ENCODE results near the gene C7.
"Not testable (repeated sequence)": the region's sequence is repeated elsewhere in the genome, so short reads cannot be mapped to it uniquely, and the experiment has no call there.

Gene C7

GRCh38 chr5:40909264-40909663 lies at the start of gene C7:
Gene C7, plus strand, starts transcription at chr5:40909497. Its CDS starts 114 bp downstream, at chr5:40909611.
- TF ChIP-seq, protein P1, sequence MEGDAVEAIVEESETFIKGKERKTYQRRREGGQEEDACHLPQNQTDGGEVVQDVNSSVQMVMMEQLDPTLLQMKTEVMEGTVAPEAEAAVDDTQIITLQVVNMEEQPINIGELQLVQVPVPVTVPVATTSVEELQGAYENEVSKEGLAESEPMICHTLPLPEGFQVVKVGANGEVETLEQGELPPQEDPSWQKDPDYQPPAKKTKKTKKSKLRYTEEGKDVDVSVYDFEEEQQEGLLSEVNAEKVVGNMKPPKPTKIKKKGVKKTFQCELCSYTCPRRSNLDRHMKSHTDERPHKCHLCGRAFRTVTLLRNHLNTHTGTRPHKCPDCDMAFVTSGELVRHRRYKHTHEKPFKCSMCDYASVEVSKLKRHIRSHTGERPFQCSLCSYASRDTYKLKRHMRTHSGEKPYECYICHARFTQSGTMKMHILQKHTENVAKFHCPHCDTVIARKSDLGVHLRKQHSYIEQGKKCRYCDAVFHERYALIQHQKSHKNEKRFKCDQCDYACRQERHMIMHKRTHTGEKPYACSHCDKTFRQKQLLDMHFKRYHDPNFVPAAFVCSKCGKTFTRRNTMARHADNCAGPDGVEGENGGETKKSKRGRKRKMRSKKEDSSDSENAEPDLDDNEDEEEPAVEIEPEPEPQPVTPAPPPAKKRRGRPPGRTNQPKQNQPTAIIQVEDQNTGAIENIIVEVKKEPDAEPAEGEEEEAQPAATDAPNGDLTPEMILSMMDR (IDR thresholded peaks at IDR 0.05; ENCODE audit: extremely low read depth, insufficient read depth, missing control alignments) = no peak
- no peak for DNase-seq (ENCODE audit: low spot score)
- in situ Hi-C loops (cut with MboI; ENCODE audit: low pct_unique_long_range_greater_than_20kb, low sequenced_read_pairs, unreplicated experiment) = no loop called here

GRCh38 chr5:40860711-40861110 lies 48.6 kb upstream of the C7 start:
- DNase-seq (ENCODE audit: low spot score) = no peak
- in situ Hi-C loops (cut with MboI; ENCODE audit: low pct_unique_long_range_greater_than_20kb, low sequenced_read_pairs, unreplicated experiment) = no loop called here
- TF ChIP-seq, protein P1 (IDR thresholded peaks at IDR 0.05; ENCODE audit: extremely low read depth, insufficient read depth, missing control alignments) = no peak

DNA sequence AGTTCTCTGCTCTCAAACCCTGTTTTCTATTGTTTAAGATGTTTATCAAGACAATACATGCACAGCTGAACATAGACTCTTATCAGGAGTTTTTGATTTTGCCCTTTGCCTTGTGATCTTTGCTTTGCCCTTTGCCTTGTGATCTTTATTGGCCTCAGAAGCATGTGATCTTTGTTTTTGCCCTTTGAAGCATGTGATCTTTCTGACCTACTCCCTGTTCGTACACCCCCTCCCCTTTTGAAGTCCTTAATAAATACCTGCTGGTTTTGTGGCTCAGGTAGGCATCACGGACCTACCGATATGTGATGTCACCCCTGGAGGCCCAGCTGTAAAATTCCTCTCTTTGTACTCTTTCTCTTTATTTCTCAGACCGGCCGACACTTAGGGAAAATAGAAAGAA lies 44.3 kb upstream of the C7 start:
- in situ Hi-C loops (cut with MboI; ENCODE audit: low pct_unique_long_range_greater_than_20kb, low sequenced_read_pairs, unreplicated experiment); DNase-seq (ENCODE audit: low spot score): not testable (repeated sequence)

DNA sequence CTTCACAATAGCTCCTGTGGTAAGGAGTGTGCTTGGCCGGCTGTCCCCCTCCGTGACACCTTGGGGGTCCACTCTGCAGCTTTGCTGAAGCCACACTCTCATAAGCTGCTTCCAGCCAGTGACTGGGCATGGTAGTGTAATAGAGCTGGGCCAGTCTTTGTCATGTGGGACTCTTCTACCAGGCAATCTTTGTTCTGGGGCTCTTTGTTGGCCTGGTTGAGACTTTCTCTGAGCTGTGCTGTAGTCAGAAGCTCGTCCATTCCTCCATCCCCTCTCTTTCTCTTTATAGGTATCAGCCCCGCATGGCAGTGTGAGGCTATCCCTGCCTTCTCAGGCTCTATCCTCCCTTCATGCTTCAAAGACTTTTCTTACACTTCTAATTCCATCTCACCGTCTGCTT lies 42.5 kb upstream of the C7 start:
- TF ChIP-seq, protein P1 (IDR thresholded peaks at IDR 0.05; ENCODE audit: extremely low read depth, insufficient read depth, missing control alignments) = no peak
- DNase-seq (ENCODE audit: low spot score) = no peak
- in situ Hi-C loops (cut with MboI; ENCODE audit: low pct_unique_long_range_greater_than_20kb, low sequenced_read_pairs, unreplicated experiment) = no loop called here

DNA sequence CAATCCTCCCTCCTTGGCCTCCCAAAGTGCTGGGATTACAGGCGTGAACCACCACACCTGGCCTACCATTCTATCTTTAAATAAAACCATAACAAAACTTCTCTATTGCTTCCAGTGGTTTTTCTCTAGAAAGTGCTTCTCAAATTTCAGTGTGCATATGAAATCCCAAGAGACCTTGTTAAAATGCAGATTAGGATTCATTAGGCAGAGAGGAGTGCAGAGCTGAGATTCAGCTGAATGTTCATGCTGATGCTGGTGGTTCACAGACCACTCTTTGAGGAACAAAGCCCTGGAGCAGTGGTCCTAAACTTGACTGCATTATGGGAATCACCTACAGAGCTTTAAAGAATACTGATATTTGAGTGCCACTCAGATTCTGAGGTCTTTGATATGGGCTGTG lies 39.9 kb upstream of the C7 start:
- TF ChIP-seq, protein P1 (IDR thresholded peaks at IDR 0.05; ENCODE audit: extremely low read depth, insufficient read depth, missing control alignments) = no peak
- in situ Hi-C loops (cut with MboI; ENCODE audit: low pct_unique_long_range_greater_than_20kb, low sequenced_read_pairs, unreplicated experiment) = no loop called here
- DNase-seq (ENCODE audit: low spot score) = no peak

DNA sequence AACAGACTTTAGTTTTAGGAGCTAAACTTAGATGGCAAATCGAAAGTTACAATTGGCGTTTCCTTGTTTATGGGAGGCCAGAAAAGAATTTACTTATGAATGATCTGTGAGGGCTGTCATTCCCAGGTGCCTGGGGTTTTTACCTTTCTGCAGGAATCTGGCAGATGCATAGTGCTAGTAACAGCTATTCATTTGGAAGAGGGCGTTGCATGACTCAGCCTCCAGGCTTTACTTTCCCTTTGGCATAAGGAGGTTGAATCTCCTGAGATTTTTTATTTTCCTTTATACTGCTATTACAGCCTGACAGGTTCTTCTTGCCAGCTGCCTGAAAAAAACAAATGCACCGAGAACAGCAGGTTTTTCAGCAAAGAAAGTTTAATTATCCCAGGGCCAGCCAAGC lies 38.1 kb upstream of the C7 start:
- no peak for DNase-seq (ENCODE audit: low spot score)
- TF ChIP-seq, protein P1 (IDR thresholded peaks at IDR 0.05; ENCODE audit: extremely low read depth, insufficient read depth, missing control alignments) = no peak
- in situ Hi-C loops (cut with MboI; ENCODE audit: low pct_unique_long_range_greater_than_20kb, low sequenced_read_pairs, unreplicated experiment) = no loop called here

DNA sequence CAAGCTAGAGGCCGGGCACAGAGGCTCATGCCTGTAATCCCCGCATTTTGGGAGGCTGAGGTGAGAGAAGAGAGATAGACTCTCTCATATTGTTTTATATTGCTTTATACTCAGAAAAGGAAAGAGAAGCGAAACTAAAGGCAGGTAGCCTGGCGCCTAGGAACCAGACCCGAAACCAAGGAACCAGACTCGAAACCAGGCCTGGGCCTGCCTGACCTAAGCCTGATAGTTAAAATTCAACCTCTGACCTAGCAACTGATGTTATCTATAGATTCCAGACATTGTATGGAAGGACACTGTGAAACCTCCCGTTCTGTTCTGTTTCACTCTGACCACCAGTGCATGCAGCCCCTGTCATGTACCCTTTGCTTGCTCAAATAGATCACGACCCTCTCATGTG lies 37.0 kb upstream of the C7 start:
- in situ Hi-C loops (cut with MboI; ENCODE audit: low pct_unique_long_range_greater_than_20kb, low sequenced_read_pairs, unreplicated experiment) = not testable (repeated sequence)

DNA sequence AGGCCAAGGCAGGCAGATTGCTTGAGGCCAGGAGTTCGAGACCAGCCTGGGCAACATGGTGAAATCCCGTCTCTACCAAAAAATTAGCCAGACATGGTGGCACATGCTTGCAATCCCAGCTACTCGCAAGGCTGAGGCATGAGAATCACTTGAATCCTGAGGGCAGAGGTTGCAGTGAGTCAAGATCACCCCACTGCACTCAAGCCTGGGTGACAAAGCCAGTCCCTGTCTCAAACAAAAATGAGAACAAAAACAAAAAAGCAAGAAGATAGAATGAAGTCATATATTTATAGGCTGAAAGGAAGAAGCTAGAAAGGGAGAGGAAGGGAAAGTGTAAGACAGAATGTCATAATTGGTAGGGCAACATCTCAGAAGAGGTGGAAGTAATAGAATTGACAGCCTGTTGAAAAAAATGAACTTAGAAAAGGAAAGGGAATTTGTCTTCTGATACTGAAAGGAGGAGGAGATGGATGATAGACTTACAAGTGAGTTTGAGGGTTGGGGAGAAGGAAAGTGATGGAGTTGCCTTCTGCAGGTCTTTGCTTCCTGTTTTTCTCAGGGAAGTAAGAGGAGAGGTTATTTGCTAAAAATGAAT lies 35.9 kb upstream of the C7 start:
- TF ChIP-seq, protein P1 (IDR thresholded peaks at IDR 0.05; ENCODE audit: extremely low read depth, insufficient read depth, missing control alignments) = no peak
- in situ Hi-C loops (cut with MboI; ENCODE audit: low pct_unique_long_range_greater_than_20kb, low sequenced_read_pairs, unreplicated experiment) = no loop called here
- DNase-seq (ENCODE audit: low spot score) = no peak

More for the DNA sequence above, 37.0 kb upstream of the C7 start:
- DNase-seq (ENCODE audit: low spot score) = not testable (repeated sequence)
